ENCODE data around the gene STK35.

STK35 gene

GRCh38 chr20:2136275-2136674, 34.6 kb downstream of the STK35 start:
- no peak for DNase-seq

GRCh38 chr20:2137552-2138201, 36.0 kb downstream of the STK35 start:
- no peak for DNase-seq

- DNase-seq: no peak
These were observed 36.8 kb downstream of the STK35 start for GRCh38 chr20:2138396-2138795.

GRCh38 chr20:2139250-2139649, 37.6 kb downstream of the STK35 start:
- no peak for DNase-seq

GRCh38 chr20:2139736-2140135, 38.1 kb downstream of the STK35 start:
- DNase-seq: no peak

- no peak for DNase-seq
These were observed 38.9 kb downstream of the STK35 start for GRCh38 chr20:2140561-2140960.

- no peak for DNase-seq
These were observed 40.3 kb downstream of the STK35 start for GRCh38 chr20:2141600-2142575.

GRCh38 chr20:2142649-2143048, 41.0 kb downstream of the STK35 start:
- DNase-seq: no peak

- DNase-seq: no peak
These were observed 42.0 kb downstream of the STK35 start for GRCh38 chr20:2143594-2143993.

- no peak for DNase-seq
These were observed 43.2 kb downstream of the STK35 start for GRCh38 chr20:2144850-2145249.

- DNase-seq: no peak
These were observed 43.7 kb downstream of the STK35 start for GRCh38 chr20:2145376-2145775.

- DNase-seq: no peak
These were observed 44.6 kb downstream of the STK35 start for GRCh38 chr20:2146080-2146867.

GRCh38 chr20:2149507-2149906, 47.9 kb downstream of the STK35 start:
- no peak for DNase-seq

- no peak for DNase-seq
These were observed 49.0 kb downstream of the STK35 start for GRCh38 chr20:2150660-2151059.

GRCh38 chr20:2151858-2152281, 50.2 kb downstream of the STK35 start:
- DNase-seq: no peak

GRCh38 chr20:2152317-2152716, 50.7 kb downstream of the STK35 start:
- no peak for DNase-seq

GRCh38 chr20:2153326-2153725, 51.7 kb downstream of the STK35 start:
- DNase-seq: no peak

- no peak for DNase-seq
These were observed 54.6 kb downstream of the STK35 start for GRCh38 chr20:2156224-2156623.

- no peak for DNase-seq
These were observed 55.3 kb downstream of the STK35 start for GRCh38 chr20:2156666-2157624.

GRCh38 chr20:2162125-2162822, 60.6 kb downstream of the STK35 start:
- no peak for DNase-seq

- no peak for DNase-seq
These were observed 61.2 kb downstream of the STK35 start for GRCh38 chr20:2162823-2163166.

GRCh38 chr20:2163312-2163711, 61.7 kb downstream of the STK35 start:
- DNase-seq: no peak
